GM18873 (cell line): ENCODE results near the gene POLN.

Experiments
- ATAC-seq: cut with Tn5 transposase; IDR thresholded peaks from one replicate; pipeline ENCODE4 v1.9.1; 2021; ENCODE audit warnings: mild to moderate bottlenecking, moderate library complexity, moderate number of reproducible peaks; ENCODE audit not compliant: unreplicated experiment, low FRiP score

Gene POLN

DNA sequence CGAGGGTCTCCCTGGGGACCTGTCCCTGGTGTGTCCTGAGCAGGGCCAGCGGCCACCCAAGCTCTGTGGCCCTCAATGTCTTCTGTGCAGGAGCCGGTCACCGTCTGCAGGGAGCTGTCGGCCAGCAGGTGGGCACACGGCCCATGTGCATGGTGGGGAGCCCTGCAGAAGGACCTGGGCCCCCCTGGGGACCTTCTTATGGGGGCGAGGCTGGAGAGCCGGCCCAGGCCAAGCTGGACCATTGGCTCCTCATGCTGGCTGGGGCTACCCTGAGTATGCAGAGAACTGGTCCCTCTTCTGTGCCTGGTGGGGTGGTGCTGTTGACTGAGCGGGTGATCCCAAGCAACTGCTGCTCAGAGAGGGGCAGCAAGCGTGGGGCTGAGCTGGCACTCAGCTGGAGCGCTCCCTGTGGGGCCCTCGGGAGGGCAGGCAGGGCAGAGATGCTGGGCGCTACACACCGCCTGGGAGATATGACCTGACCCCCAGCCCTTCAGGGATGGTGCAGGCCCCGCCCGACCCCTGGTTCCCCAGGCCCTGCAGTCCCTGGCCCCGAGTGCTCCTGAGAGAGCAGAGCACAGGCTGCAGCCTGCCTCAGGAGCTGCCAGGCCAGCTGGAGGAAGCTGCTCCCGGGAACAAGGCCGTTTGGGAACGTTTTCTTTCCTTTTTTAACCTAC lies 168.0 kb downstream of the POLN start:
- ATAC-seq = no peak

GRCh38 chr4:2072971-2073807 lies 168.7 kb downstream of the POLN start:
- ATAC-seq = no peak

- ATAC-seq = no peak
Measured at GRCh38 chr4:2071912-2072867, 169.7 kb downstream of the POLN start.

DNA sequence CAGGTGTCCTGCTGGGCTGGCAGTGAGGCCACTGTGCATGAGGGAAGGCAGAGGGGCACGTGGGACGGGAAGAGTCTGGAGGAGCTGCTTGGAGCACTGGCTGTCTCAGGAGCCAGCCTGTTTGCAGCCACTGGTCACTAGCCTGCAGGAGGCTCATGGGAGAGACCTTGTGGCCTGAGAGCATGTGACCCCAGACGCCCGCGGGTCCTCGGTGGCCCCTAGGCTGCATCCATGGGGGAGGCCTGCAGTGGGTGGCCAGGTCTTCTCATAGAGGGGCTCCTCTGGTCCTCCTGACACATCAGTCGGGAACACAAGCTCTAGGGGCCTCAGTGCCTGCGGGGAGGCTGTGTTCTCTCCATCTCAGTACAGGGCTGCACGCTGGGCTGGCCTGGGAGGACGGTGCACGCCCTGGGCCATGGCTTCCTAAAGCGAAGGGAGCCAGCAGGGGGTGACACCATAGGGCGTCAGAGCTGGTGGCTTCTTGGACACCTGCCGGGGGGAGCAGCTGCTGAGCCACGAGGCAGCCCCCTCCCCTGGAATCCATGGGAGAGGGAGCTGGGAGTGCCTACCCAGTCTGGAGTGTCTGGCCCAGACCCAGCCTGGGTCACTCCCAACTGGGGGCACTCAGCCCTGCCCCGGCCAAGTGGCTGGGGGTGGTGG lies 170.5 kb downstream of the POLN start:
- ATAC-seq = no peak

- ATAC-seq = no peak
Measured at GRCh38 chr4:2070421-2071251, 171.3 kb downstream of the POLN start.

GRCh38 chr4:2069986-2070385 lies 171.9 kb downstream of the POLN start:
- no peak for ATAC-seq

- ATAC-seq = no peak
Measured at GRCh38 chr4:2069161-2069971, 172.6 kb downstream of the POLN start.

DNA sequence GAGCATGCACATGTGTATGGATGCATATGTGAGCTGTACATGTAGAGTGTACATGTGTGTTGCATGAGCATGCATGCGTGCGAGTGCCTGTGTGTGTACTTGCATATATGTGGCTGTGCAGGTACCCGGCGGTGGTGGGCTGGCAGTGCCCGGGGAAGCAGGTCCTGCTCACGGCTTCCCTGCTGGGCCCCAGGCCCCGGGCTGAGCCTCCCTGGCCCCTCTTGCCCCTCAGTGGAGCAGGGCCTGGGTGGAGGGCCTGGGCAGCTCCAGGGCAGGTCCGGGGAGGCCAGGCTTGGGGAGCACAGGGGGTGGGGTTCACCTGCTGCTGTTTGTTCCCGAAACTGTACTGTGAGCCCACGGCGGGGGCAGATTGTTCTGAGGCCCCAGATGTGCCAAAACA lies 173.4 kb downstream of the POLN start:
- no peak for ATAC-seq

DNA sequence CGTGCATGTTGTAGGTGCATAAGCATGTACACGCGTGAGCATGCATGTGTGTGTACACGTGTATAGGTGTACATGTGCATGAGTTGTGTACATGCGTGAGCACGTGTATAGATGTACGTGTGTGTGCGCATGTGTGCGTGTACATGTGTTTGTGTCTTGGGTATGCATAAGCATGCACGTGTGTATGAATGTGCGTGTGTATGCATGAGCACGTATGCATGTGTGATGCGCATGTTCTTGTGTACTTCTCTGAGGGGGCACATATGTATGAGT lies 173.8 kb downstream of the POLN start:
- ATAC-seq = no peak

- ATAC-seq = no peak
Measured at GRCh38 chr4:2067446-2068197, 174.3 kb downstream of the POLN start.

DNA sequence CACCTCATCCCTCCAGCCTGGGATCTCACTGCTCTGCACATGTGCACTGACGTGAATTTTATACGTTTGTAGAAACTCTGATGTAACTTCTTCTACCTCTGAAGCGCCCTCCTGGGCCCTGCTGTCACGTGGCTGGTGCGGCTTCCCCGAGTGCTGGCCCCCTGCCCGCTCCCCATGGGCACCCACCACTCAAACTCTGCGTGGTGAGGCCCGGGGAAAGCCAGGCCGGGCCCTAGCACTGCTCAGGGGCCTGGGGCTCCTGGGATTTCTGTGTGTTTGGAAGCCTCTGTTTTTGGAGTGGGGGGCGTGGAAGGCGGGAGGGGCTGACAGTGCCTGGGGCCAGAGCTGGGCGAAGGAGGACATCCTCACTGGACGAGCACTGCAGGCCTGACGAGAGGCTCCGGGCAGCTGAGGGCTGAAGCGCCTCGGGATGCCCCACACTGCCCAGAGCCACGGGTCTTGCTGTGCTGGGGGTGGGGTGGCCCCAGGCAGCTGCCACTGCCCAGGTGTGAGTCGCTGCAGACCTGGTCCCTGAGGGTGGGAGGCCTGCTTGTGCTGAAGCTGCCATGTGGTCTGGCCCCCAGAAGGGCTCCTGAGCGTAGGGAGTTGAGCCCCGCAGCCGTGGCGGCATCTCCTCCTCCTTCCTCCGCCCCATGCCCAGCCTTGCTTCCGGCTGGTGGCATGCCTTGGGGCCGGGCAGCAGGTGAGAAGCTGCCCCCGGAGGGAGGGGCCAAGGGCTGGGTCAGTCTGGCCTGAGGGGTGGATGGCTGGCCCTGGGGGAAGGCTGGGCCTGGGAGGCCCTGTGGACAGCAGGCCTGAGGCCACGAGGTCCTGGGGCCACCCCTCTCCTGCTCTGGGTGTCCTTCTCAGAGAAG lies 175.1 kb downstream of the POLN start:
- no peak for ATAC-seq

GRCh38 chr4:2066011-2066551 lies 175.8 kb downstream of the POLN start:
- ATAC-seq = no peak

GRCh38 chr4:2065106-2065930 lies 176.6 kb downstream of the POLN start:
- no peak for ATAC-seq

GRCh38 chr4:2064276-2064991 lies 177.5 kb downstream of the POLN start:
- ATAC-seq = no peak

DNA sequence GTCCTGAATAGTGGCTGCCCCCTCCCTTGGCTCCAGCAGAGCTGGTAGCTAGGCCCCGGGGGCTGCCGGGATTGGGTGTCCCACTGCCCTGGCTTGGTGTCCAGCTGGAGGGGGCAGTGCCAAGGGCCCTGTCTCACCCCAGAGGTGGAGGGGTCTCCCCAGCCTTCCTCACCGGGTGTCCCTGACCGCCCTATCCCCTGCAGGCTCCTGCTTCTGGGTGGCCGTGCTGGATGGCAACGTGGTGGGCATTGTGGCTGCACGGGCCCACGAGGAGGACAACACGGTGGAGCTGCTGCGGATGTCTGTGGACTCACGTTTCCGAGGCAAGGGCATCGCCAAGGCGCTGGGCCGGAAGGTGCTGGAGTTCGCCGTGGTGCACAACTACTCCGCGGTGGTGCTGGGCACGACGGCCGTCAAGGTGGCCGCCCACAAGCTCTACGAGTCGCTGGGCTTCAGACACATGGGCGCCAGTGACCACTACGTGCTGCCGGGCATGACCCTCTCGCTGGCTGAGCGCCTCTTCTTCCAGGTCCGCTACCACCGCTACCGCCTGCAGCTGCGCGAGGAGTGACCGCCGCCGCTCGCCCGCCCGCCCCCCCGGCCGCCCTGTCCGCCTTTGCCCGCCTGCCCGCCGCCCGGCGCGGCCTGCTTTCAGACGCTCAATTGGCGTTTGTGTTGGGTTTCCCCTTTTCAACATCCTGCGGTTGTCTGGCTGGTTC lies 178.2 kb downstream of the POLN start:
- ATAC-seq = no peak
